GM12878 (cell line): ENCODE results near the gene PROX2.

Source experiments
- ATF3 ChIP-seq: IDR thresholded peaks from 2 replicates; pipeline ENCODE4 v1.6.1; 2011; ENCODE audit warnings: low read depth, mild to moderate bottlenecking, low read length, moderate library complexity, borderline replicate concordance; ENCODE audit errors: extremely low read depth
- DPF2 ChIP-seq: fragments of 450-650 bp; IDR thresholded peaks from 2 replicates; pipeline ENCODE4 v1.6.1; 2017; ENCODE audit warnings: mild to moderate bottlenecking
- ETV6 ChIP-seq, 2 experiments: fragments of 450-650 bp in 1 of 2; IDR thresholded peaks in 1 of 2; conservative IDR thresholded peaks in 1 of 2; 2 replicates each; pipeline ENCODE4 v1.6.1; 2014; ENCODE audit warnings: antibody characterized with exemption in 1 of 2, borderline replicate concordance in 1 of 2, low read depth in 1 of 2, mild to moderate bottlenecking in 1 of 2, moderate library complexity in 1 of 2
- MXI1 ChIP-seq: fragments of 150-350 bp; IDR thresholded peaks from 2 replicates; pipeline ENCODE4 v1.6.1; 2011; ENCODE audit warnings: low read depth, mild to moderate bottlenecking, inconsistent platforms, low read length, improper control_type of control experiment
- POLR2A ChIP-seq: IDR thresholded peaks from 2 replicates; pipeline ENCODE4 v1.6.1; 2011; ENCODE audit warnings: low read depth, mild to moderate bottlenecking, low read length
- POLR2AphosphoS5 ChIP-seq: IDR thresholded peaks from 2 replicates; pipeline ENCODE4 v1.6.1; 2011; ENCODE audit warnings: mild to moderate bottlenecking, low read length, inconsistent platforms
- RAD21 ChIP-seq: IDR thresholded peaks from 2 replicates; pipeline ENCODE4 v1.6.1; 2011; ENCODE audit warnings: mild to moderate bottlenecking, low read depth, low read length, moderate library complexity; ENCODE audit not compliant: insufficient read depth
- RAD51 ChIP-seq: fragments of 450-650 bp; IDR thresholded peaks from 2 replicates; pipeline ENCODE4 v1.6.1; 2016; ENCODE audit warnings: moderate library complexity, mild to moderate bottlenecking, inconsistent platforms
- SMARCA5 ChIP-seq: fragments of 450-650 bp; IDR thresholded peaks from 2 replicates; pipeline ENCODE4 v1.6.1; 2017; ENCODE audit warnings: mild to moderate bottlenecking
- SREBF2 ChIP-seq: IDR thresholded peaks from 2 replicates; pipeline ENCODE4 v1.6.1; 2012; ENCODE audit warnings: mild to moderate bottlenecking, low read length
- TAF1 ChIP-seq: IDR thresholded peaks from 2 replicates; pipeline ENCODE4 v1.6.1; 2011; ENCODE audit warnings: mild to moderate bottlenecking, low read depth, low read length, borderline replicate concordance
- YBX1 ChIP-seq: fragments of 450-650 bp; IDR thresholded peaks from 2 replicates; pipeline ENCODE4 v1.6.1; 2016; ENCODE audit warnings: antibody characterized with exemption
- TF ChIP-seq, protein P1 (sequence below), 3 experiments: IDR thresholded peaks in 2 of 3; conservative IDR thresholded peaks in 1 of 3; 2 replicates each; pipeline ENCODE4 v1.5.1; 2011; ENCODE audit warnings: low read depth in 3 of 3, low read length in 3 of 3, mild to moderate bottlenecking in 3 of 3, control low read depth in 2 of 3, moderate library complexity in 2 of 3, inconsistent platforms in 1 of 3, mixed read lengths in 1 of 3; ENCODE audit not compliant: control insufficient read depth in 2 of 3, insufficient read depth in 1 of 3; ENCODE audit errors: extremely low read depth in 1 of 3
- TF ChIP-seq, protein P2 (sequence below): IDR thresholded peaks from 2 replicates; pipeline ENCODE4 v1.6.1; 2012; ENCODE audit warnings: low read depth, low read length, improper control_type of control experiment

DNA sequence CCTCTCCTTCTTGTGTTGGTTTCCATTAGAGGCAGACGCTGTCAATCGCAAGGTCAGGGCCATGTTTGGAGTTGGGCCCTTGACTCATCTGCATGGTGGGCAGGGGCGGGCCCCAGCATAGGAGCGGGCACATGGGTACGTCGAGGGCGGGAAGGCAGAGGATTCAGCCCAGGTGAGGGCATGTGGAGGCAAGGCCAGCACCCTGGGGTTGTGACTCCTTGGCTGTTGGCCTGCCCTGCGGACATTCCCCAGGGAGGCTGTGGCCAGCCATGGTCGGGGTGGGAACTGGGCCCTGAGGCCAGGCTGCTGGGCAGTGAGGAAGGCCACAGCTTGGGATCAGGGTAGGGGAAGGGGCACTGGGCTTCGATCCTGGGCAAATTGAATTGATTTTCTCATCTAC, 36.9 kb upstream of the PROX2 start:
- TF ChIP-seq, protein P1, sequence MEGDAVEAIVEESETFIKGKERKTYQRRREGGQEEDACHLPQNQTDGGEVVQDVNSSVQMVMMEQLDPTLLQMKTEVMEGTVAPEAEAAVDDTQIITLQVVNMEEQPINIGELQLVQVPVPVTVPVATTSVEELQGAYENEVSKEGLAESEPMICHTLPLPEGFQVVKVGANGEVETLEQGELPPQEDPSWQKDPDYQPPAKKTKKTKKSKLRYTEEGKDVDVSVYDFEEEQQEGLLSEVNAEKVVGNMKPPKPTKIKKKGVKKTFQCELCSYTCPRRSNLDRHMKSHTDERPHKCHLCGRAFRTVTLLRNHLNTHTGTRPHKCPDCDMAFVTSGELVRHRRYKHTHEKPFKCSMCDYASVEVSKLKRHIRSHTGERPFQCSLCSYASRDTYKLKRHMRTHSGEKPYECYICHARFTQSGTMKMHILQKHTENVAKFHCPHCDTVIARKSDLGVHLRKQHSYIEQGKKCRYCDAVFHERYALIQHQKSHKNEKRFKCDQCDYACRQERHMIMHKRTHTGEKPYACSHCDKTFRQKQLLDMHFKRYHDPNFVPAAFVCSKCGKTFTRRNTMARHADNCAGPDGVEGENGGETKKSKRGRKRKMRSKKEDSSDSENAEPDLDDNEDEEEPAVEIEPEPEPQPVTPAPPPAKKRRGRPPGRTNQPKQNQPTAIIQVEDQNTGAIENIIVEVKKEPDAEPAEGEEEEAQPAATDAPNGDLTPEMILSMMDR (IDR thresholded peaks at IDR 0.05 in 2 of 3, conservative IDR thresholded peaks at IDR 0.05 in 1 of 3; ENCODE audit: control insufficient read depth in 2 of 3, extremely low read depth in 1 of 3, insufficient read depth in 1 of 3, low read depth in 3 of 3, low read length in 3 of 3): no peak
- TF ChIP-seq POLR2AphosphoS5 (no peak), TAF1 (no peak), RAD21 (no peak), ETV6 (conservative IDR thresholded peaks at IDR 0.05 in 1 of 2, IDR thresholded peaks at IDR 0.05 in 1 of 2; ENCODE audit: borderline replicate concordance in 1 of 2, low read depth in 1 of 2) (no peak), RAD51 (no peak), POLR2A (no peak), SMARCA5 (no peak), YBX1 (no peak), MXI1 (no peak), DPF2 (no peak), SREBF2 (no peak), ATF3 (no peak)
- TF ChIP-seq, protein P2, sequence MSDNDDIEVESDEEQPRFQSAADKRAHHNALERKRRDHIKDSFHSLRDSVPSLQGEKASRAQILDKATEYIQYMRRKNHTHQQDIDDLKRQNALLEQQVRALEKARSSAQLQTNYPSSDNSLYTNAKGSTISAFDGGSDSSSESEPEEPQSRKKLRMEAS: no peak
